WTC11 (cell line): ENCODE measurements around the gene HSPB6. TPM values are rescaled to one million over a fixed set of nuclear protein-coding genes. Genes with fewer than 3 reads are reported as not detected.
A peak's percentile ranks its signal among the peaks of the same experiment; 100 is the strongest.

ENCODE experiments used
- ATAC-seq: fragments of 200-7000 bp; cut with Tn5 transposase; 2 replicates; pipeline ENCODE4 v1.10.0; 2021; ENCODE audit warnings: mild to moderate bottlenecking, moderate library complexity
- CTCF ChIA-PET: fragments of 300-600 bp; sonication (Branson Sonifier 250); formaldehyde crosslinking; loops from one replicate; lab custom pipeline; 2021; ENCODE audit warnings: antibody characterized with exemption; lab: Charles Lee
- POLR2A ChIA-PET: fragments of 350-600 bp; sonication (Branson Sonifier 250); formaldehyde crosslinking; loops from one replicate; lab custom pipeline; 2021; ENCODE audit warnings: antibody characterized with exemption; lab: Charles Lee
- DNase-seq: peaks from one replicate; pipeline ENCODE4 v3.0.0; 2021; ENCODE audit warnings: low spot score
- H3K27ac Mint-ChIP-seq: 2 replicates; pipeline ENCODE4 v1.8.0; 2021; ENCODE audit warnings: mixed read lengths
- H3K27me3 Mint-ChIP-seq: 2 replicates; pipeline ENCODE4 v1.8.0; 2021; ENCODE audit warnings: low read depth, mild to moderate bottlenecking, moderate library complexity, mixed read lengths
- H3K36me3 Mint-ChIP-seq: 2 replicates; pipeline ENCODE4 v1.8.0; 2021; ENCODE audit warnings: mixed read lengths
- H3K4me1 Mint-ChIP-seq: 2 replicates; pipeline ENCODE4 v1.8.0; 2022; ENCODE audit warnings: mixed read lengths
- H3K4me3 Mint-ChIP-seq: 2 replicates; pipeline ENCODE4 v1.8.0; 2021; ENCODE audit warnings: mild to moderate bottlenecking, moderate library complexity, mixed read lengths
- H3K9me3 Mint-ChIP-seq: 2 replicates; pipeline ENCODE4 v1.8.0; 2021; ENCODE audit warnings: mixed read lengths
- ARID4B ChIP-seq: sonication (generic); formaldehyde crosslinking; IDR thresholded peaks from 2 replicates; pipeline ENCODE4 v1.8.0; 2023; ENCODE audit warnings: missing genetic modification reagents, mild to moderate bottlenecking, borderline replicate concordance
- E2F5 ChIP-seq: sonication (generic); formaldehyde crosslinking; IDR thresholded peaks from 2 replicates; pipeline ENCODE4 v1.8.1; 2022; ENCODE audit warnings: mild to moderate bottlenecking, moderate library complexity, missing genetic modification reagents
- FOXP1 ChIP-seq: sonication (generic); formaldehyde crosslinking; IDR thresholded peaks from 2 replicates; pipeline ENCODE4 v1.8.0; 2022; ENCODE audit warnings: missing genetic modification reagents, mild to moderate bottlenecking, moderate library complexity, borderline replicate concordance
- JAZF1 ChIP-seq: fragments of 250-450 bp; sonication (Bioruptor Pico); IDR thresholded peaks from 2 replicates; pipeline ENCODE4 v1.9.0; 2021; ENCODE audit warnings: moderate library complexity, mild to moderate bottlenecking, inconsistent platforms
- MLX ChIP-seq: sonication (generic); formaldehyde crosslinking; IDR thresholded peaks from 2 replicates; pipeline ENCODE4 v1.8.1; 2023; ENCODE audit warnings: mild to moderate bottlenecking, missing genetic modification reagents, moderate library complexity
- NFE2L1 ChIP-seq: sonication (generic); formaldehyde crosslinking; IDR thresholded peaks from 2 replicates; pipeline ENCODE4 v1.8.1; 2023; ENCODE audit warnings: missing genetic modification reagents
- NR2C2 ChIP-seq: sonication (generic); formaldehyde crosslinking; IDR thresholded peaks from 2 replicates; pipeline ENCODE4 v1.8.0; 2022; ENCODE audit warnings: mild to moderate bottlenecking, missing genetic modification reagents
- PRRX2 ChIP-seq: fragments of 250-450 bp; sonication (Bioruptor Pico); IDR thresholded peaks from 2 replicates; pipeline ENCODE4 v1.8.0; 2021; ENCODE audit warnings: mild to moderate bottlenecking
- SP1 ChIP-seq: sonication (generic); formaldehyde crosslinking; conservative IDR thresholded peaks from 2 replicates; pipeline ENCODE4 v1.8.1; 2022; ENCODE audit warnings: missing genetic modification reagents
- TCF7 ChIP-seq: sonication (generic); formaldehyde crosslinking; IDR thresholded peaks from 2 replicates; pipeline ENCODE4 v1.8.0; 2022; ENCODE audit warnings: mild to moderate bottlenecking, low read depth, missing genetic modification reagents, moderate library complexity
- TP53 ChIP-seq: sonication (generic); formaldehyde crosslinking; IDR thresholded peaks from 2 replicates; pipeline ENCODE4 v1.8.1; 2023; ENCODE audit warnings: mild to moderate bottlenecking, missing genetic modification reagents
- ZNF219 ChIP-seq: sonication (generic); formaldehyde crosslinking; IDR thresholded peaks from 2 replicates; pipeline ENCODE4 v1.8.0; 2023; ENCODE audit warnings: missing genetic modification reagents, mild to moderate bottlenecking, borderline replicate concordance
- ZNF396 ChIP-seq: fragments of 250-450 bp; sonication (Bioruptor Pico); IDR thresholded peaks from 2 replicates; pipeline ENCODE4 v1.8.0; 2021; ENCODE audit warnings: mild to moderate bottlenecking, moderate library complexity, borderline replicate concordance
- ZNF423 ChIP-seq: fragments of 250-450 bp; sonication (Bioruptor Pico); IDR thresholded peaks from 2 replicates; pipeline ENCODE4 v2.1.2; 2022; ENCODE audit warnings: mild to moderate bottlenecking, moderate library complexity
- total RNA-seq: library from RNA; stranded (reverse); gene quantifications from 3 replicates; pipeline ENCODE4 v1.2.3, GENCODE V29; 2021

Gene HSPB6
- total RNA-seq, 1 experiment from 2014 or later: 1.7 TPM

GRCh38 chr19:35718345-35719041 lies 38.3 kb downstream of the HSPB6 start:
- H3K36me3 Mint-ChIP-seq: peaks cover 14% of the 10 kb centered on the region
- ATAC-seq: no peak
- peak overlapping the region; percentile 79 for H3K4me3 Mint-ChIP-seq
- no peak overlapping the region for H3K27ac Mint-ChIP-seq
- H3K27me3 Mint-ChIP-seq: no peaks in the 10 kb centered on the region
- H3K4me1 Mint-ChIP-seq: peaks cover 32% of the 10 kb centered on the region
- H3K9me3 Mint-ChIP-seq: no peaks in the 10 kb centered on the region
- POLR2A ChIA-PET: interaction anchor here (0.5 to 1.4 kb wide), 3 partner anchors 22 to 450 kb away, joined by 3 to 9 read pairs (median 3); partner anchors contain the start of genes PSENEN and U2AF1L4
- peak; percentile 26 for DNase-seq
- TF ChIP-seq FOXP1 (CRISPR knock-in tag) (no peak), PRRX2 (CRISPR knock-in tag) (no peak), ARID4B (CRISPR knock-in tag) (0 out of 2 replicates have a peak, but pooled peaks have one; percentile 25), NR2C2 (CRISPR knock-in tag) (no peak), TCF7 (CRISPR knock-in tag) (no peak)
- TF ChIP-seq, all 79 proteins: peak for 1
- CTCF ChIA-PET: interaction anchor here (1.0 to 1.7 kb wide), 5 partner anchors 16 to 102 kb away, joined by 3 to 7 read pairs (median 4); partner anchors contain the start of gene LIN37

- no peak for ATAC-seq
- TF ChIP-seq TP53 (CRISPR knock-in tag) (no peak), ZNF396 (CRISPR knock-in tag) (no peak), SP1 (CRISPR knock-in tag) (peak; percentile 71), E2F5 (CRISPR knock-in tag) (no peak), MLX (CRISPR knock-in tag) (no peak), JAZF1 (CRISPR knock-in tag) (no peak), NFE2L1 (CRISPR knock-in tag) (no peak), ZNF219 (CRISPR knock-in tag) (no peak), ZNF423 (peak; percentile 33; the same call in 1 of the 2 replicates)
- peak; percentile 97 for DNase-seq
- ChIA-PET CTCF (interaction anchor here (1.1 to 1.3 kb wide), 3 partner anchors 30 to 102 kb away, joined by 3 to 7 read pairs (median 4); partner anchors contain the start of gene LIN37), POLR2A (interaction anchor here (1.2 to 1.4 kb wide), 2 partner anchors 23 to 28 kb away, joined by 3 to 9 read pairs; partner anchors contain the start of genes PSENEN and U2AF1L4)
- Mint-ChIP-seq H3K9me3 (no peaks in the 10 kb centered on the region), H3K36me3 (peaks cover 9% of the 10 kb centered on the region), H3K27me3 (no peaks in the 10 kb centered on the region), H3K27ac (peak within 1 kb of the TSS; percentile 97), H3K4me1 (peaks cover 37% of the 10 kb centered on the region), H3K4me3 (peak within 1 kb of the TSS; percentile 83)
These were observed 39.0 kb downstream of the HSPB6 start, which contains the start of gene KMT2B for GRCh38 chr19:35717665-35718344. KMT2B (plus strand) TSS chr19:35718003; CDS start chr19:35718019, 16 bp downstream.
